ENCODE results near the gene P2RY12. TPM values are rescaled to one million over a fixed set of nuclear protein-coding genes. Genes with fewer than 3 reads are reported as not detected.

The P2RY12 gene
- total RNA-seq, 1 donor from 2014 or later, result 0.94 TPM

DNA sequence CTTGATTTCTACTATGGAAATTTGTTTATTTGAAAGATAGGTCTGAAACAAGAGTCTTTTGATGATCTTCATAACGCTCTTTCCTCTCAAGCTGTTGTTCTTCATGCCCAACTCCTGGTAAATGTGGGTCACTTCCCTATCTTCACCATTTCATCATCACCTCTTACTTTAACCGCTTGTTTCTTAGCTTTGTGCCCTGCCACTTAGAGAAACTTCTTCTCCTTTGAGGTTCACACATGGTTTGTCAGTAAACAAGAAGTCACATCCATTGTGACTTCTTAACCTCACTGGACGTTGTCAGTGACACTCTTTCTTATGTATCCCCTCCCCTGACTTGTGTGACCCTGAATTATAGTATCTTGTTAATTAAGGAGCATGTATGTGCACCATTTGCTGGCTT lies 38.3 kb downstream of the P2RY12 start:
- DNase-seq (ENCODE audit: low spot score), result no peak

GRCh38 chr3:151345859-151346258 lies 38.7 kb downstream of the P2RY12 start:
- no peak for DNase-seq (ENCODE audit: low spot score)

DNA sequence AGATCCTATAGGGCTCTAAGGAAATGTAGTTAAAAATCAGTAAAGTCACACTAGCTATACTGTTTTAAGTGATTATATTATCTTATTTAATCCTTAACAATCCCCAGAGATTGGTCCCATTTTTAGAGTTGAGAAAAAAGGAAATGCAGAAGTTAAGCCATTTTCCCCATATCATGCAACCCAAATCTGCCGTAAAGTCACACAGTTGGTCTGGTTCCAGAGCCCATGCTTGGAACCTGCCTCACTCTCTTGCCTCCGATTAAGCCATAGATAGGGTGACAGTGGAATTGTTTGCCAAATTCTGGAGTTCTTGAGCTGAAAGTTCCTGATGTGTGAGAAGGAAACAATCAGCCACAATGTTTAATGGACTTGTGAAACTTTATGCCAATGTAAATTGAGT lies 52.9 kb downstream of the P2RY12 start:
- no peak for DNase-seq (ENCODE audit: low spot score)

GRCh38 chr3:151330899-151331298 lies 53.7 kb downstream of the P2RY12 start:
- DNase-seq (ENCODE audit: low spot score), result no peak

DNA sequence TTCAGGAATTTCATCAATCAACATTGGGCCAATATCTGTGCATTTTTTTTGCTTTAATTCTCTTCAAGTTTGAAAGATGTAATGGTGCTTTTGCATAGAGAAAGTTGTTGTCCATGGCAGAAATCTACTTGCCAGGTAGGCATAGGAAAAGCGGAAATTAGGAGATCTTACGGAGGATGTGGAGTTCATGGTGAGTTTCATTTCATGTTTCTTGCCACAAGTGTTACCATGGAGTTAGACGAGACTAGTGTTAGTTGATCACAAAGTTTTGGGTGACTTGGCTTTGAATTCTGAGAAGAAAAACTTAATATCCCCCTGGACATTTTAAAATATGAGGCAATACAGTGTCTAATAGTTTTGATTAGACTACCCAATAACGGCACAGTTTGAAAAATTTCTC lies 54.2 kb downstream of the P2RY12 start:
- DNase-seq (ENCODE audit: low spot score), result no peak

DNA sequence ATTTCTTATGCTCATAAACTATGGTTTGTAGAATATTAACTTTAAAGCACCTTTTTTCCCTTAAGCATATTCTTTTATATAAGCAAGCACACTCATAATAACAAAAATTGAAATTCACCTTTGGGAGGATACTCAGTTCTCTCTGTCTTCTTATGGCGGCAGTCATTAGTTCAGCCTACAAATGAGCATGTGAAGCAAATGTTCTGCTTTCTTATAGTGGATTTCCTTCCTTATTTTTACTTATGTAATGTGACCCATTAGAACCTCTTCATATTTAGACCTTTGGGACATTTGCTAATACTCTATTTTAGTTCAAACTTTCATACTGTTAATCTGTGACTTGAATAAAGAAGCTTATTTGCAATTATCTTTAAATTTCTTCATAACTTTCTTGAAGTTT lies 55.2 kb downstream of the P2RY12 start, which contains the start of gene P2RY13:
TSS of gene P2RY13 (minus strand) at position 187 of the 400 bp plus-strand sequence. CDS start at position 166, 21 bp downstream.
- no peak for DNase-seq (ENCODE audit: low spot score)

GRCh38 chr3:151328298-151328995 lies 56.1 kb downstream of the P2RY12 start:
- DNase-seq (ENCODE audit: low spot score), result no peak

DNA sequence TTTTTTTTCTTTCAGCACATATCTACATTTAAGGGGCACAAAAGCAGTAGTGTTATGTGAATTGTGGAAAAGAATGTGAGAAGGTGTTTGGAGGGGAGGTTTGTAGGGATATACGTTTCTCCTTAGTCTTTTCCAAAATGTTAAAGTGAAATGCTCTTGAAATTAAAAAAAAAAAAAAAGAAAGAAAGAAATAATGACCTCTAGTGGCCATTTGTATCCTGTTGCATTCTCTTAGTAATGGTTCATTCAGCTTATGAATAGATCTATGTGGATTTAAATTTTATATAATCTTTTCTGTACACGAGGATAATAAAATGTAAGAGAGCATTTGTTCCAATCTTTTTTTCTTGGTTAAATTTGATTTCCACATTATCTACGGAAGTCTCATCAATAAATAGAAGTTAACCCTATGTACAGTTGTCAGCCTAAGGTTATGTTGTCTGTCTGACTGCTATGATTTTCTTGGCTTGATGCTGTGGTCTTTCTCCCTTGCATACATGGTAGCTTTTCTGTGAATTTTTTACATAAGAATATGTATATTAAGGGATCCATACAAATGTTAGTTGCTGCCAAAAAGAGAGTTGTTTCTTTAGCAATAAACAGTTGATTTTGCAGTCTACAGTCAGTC lies 56.9 kb downstream of the P2RY12 start:
- no peak for DNase-seq (ENCODE audit: low spot score)

DNA sequence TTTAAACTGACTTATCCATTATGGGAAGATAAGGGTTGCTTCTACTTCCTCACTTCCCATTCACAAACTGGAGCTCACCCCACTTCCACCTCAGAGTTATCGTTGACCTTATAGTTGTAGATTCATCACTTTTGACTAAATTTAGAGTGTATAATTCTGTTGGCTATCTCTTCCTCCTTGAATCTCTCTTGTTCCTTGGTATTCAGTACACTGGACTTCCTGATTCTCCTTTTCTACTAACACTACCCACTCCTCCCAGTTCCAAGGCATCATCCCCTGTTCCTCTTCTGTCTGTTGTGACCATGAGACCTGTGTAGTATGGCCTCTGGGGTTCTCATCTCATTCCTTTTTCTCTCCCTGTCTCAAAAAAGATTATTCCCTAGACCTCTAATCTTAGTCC lies 62.0 kb downstream of the P2RY12 start:
- DNase-seq (ENCODE audit: low spot score), result no peak

DNA sequence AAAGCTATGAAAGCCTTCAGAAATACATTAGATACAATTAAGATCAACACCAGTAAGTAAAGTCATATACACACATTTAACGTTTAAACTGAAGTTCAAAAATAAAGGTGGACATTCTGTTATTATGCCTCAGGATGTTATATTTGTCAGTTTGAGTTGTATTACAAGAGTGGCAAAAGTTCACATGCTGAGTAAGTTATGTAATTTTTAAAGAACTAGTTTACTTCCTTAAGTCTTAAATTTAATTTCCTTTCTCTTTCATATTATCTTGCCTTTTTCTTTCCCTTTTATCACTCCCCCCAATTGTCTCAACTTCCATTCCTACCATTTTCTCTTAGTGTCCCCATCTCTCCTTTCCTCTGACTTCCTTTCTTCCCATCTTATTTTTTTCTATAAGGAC lies 63.0 kb downstream of the P2RY12 start:
- DNase-seq (ENCODE audit: low spot score), result no peak

GRCh38 chr3:151320131-151320530 lies 64.4 kb downstream of the P2RY12 start:
- no peak for DNase-seq (ENCODE audit: low spot score)

DNA sequence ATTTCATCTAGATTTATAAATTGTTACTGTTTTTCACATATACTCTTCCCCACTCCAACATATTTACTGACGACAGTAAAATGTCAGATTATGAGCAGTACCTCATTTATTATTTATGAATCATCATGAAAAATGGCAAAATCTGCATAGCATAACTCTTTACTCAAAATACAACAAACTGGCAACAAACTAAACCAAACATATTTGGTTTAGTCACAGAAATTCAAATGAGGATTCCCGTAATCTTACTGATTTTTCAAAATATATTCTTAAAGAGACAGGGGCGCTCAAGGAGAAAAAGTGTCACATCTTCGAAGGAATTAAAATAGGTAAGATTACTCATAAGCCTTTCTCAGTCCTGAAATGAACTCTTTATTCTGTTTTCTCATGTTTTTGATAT lies 64.9 kb downstream of the P2RY12 start:
- DNase-seq (ENCODE audit: low spot score), result no peak

- no peak for DNase-seq (ENCODE audit: low spot score)
These were observed 65.6 kb downstream of the P2RY12 start for GRCh38 chr3:151318991-151319390.

DNA sequence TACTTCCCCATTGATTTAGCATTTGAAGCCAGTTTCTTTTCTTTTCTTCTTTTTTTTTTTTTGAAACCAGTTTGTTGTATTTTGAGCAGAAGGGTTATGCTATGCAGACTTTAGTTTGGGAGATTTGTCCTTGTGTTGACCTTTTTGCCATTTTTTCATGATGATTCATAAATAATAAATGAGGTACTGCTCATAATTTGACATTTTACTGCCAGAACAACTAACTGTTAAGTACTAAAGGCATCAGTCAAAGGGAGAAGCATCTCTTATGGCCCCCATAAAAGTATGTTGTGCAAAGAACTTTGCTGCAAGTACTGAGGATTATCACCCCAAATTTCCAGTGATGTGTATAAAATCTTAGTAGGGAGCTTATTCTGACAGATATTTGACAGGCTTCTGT lies 66.2 kb downstream of the P2RY12 start:
- no peak for DNase-seq (ENCODE audit: low spot score)

- peak; percentile 49 for DNase-seq (ENCODE audit: low spot score)
These were observed 68.1 kb downstream of the P2RY12 start, which contains the start of gene GPR87 for GRCh38 chr3:151316267-151316991. TSS of gene GPR87 (minus strand) at chr3:151316820. CDS start at chr3:151300100, 16,720 bp downstream.

DNA sequence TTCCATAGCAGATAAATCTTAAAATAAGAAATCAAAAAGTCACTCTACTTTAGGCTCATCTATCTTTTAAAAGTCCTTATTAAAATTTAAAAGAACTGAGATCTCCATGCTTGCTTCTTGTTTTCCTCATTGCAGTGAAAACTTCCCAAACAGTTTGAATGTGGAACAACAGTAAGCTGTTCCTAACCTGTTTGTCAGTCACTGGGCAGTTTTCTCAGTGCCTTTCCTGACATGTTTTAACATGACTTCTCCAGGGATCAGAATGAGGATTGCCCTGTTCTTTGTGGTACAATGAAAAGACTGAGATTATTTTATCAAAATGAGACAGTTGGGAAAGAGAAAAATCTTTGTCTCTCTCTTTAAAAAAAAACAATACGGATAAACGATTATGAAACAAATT lies 68.7 kb downstream of the P2RY12 start:
- no peak for DNase-seq (ENCODE audit: low spot score)

GRCh38 chr3:151315136-151315535 lies 69.4 kb downstream of the P2RY12 start:
- no peak for DNase-seq (ENCODE audit: low spot score)

GRCh38 chr3:151314593-151314992 lies 70.0 kb downstream of the P2RY12 start:
- no peak for DNase-seq (ENCODE audit: low spot score)

DNA sequence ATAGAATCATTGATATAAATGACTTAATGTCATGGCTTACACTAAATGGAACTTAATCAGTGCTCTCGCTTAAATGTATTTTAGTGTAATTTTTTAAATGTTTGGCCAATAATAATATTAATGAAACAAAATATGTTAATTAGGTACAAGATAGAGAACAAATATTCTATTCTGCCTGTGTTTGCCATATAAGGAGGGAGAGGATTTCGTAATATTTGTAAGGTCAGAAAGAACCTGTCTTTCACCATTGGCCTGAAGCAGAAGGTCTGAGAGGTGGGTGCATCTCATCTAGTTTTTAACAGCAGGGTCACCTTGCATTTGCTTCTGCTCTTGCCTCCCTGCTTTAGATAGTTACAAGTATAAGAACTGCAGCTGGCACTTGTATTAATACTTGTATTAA lies 70.4 kb downstream of the P2RY12 start:
- DNase-seq (ENCODE audit: low spot score), result no peak

GRCh38 chr3:151312972-151313371 lies 71.6 kb downstream of the P2RY12 start:
- no peak for DNase-seq (ENCODE audit: low spot score)

GRCh38 chr3:151309566-151309965 lies 75.0 kb downstream of the P2RY12 start:
- no peak for DNase-seq (ENCODE audit: low spot score)

DNA sequence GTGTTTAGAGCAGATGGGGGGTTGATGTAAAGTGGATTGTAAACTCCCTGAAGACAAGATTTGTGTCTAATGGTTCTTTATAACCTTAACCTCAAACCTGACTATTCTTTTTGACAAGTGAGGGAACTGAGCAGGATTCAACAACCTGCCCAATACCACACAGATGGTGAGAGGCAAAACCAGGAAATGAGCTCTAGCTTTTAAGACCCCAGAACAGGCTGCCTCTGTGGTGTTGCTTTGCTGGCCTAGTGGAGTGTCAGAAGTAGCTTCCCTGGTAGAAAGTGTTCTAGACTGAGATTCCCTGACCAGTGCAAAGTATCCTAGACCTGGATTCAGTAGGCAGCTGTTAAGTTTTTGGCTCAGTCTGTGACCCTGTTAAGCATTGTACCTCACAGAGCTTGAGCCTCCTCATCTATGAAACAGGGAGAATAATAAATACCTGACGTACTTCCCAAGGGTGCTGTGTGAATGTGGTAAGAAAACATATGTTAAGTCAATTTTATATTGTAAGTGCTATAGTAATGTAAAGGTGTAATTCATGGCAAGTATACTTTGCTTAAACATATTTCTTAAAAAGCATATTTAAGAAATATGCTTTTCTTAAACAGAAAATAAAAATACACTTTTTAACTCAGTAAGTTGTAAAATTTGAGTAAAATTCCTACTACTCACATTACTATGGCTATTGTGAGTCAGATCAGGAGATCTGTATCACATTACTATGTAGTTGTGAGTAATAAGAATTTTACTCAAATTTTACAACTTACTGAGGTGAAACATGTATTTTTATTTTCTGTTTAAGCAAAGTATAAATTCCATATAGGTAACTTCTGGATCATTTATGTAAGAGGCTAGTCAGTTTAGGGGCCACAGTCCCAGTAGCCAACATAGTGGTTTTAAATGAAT lies 76.7 kb downstream of the P2RY12 start:
- no peak for DNase-seq (ENCODE audit: low spot score)

Data from ureter (tissue), 1 donor.